HL-60 (cell line): Measurements from ENCODE around the gene TMEM132D.

Experiments used
- CTCF ChIP-seq: IDR thresholded peaks from one replicate; pipeline ENCODE4 v1.5.1; 2011; ENCODE audit warnings: low read length, control low read depth, inconsistent platforms; ENCODE audit not compliant: insufficient read depth
- SPI1 ChIP-seq: IDR thresholded peaks from 2 replicates; pipeline ENCODE4 v1.6.1; 2012; ENCODE audit warnings: low read depth, mild to moderate bottlenecking, borderline replicate concordance

- TF ChIP-seq CTCF, result no peak
- no peak for TF ChIP-seq SPI1
Measured at GRCh38 chr12:129776977-129777667, 126.7 kb downstream of the TMEM132D start.
